Heart right ventricle (tissue), 16 donors: Measurements from ENCODE around the gene DCDC2C. TPM values are rescaled to one million over a fixed set of nuclear protein-coding genes. Genes with fewer than 3 reads are reported as not detected.

Source experiments
- ATAC-seq, 8 donors: fragments of 200-7000 bp; cut with Tn5 transposase; one replicate each; pipeline ENCODE4 v1.9.1; 2020; ENCODE audit warnings: mild to moderate bottlenecking in 8 of 8, moderate library complexity in 8 of 8, moderate number of reproducible peaks in 1 of 8
- DNase-seq, 2 donors: peaks; one replicate each; pipeline ENCODE4 v3.0.0-alpha.2; 2020
- H3K27ac ChIP-seq, 10 donors: fragments of 200-600 bp; sonication (generic) in 2 of 10; one replicate each; pipeline versions ENCODE4 v1.5.0 to v1.8.0; 2020 to 2022; ENCODE audit warnings: mild to moderate bottlenecking in 3 of 10
- H3K27me3 ChIP-seq, 7 donors: fragments of 200-600 bp; one replicate each; pipeline ENCODE4 v1.8.0; 2021 to 2022; ENCODE audit warnings: mild to moderate bottlenecking in 2 of 7
- H3K36me3 ChIP-seq, 9 donors: fragments of 200-600 bp; sonication (generic) in 1 of 9; one replicate each; pipeline versions ENCODE4 v1.5.0 to v1.8.0; 2020 to 2022; ENCODE audit warnings: mild to moderate bottlenecking in 2 of 9
- H3K4me1 ChIP-seq, 9 donors: fragments of 200-600 bp; sonication (generic) in 1 of 9; one replicate each; pipeline versions ENCODE4 v1.5.0 to v1.8.0; 2020 to 2022; ENCODE audit warnings: mild to moderate bottlenecking in 4 of 9
- H3K4me3 ChIP-seq, 10 donors: fragments of 200-600 bp; sonication (generic) in 2 of 10; one replicate each; pipeline versions ENCODE4 v1.5.0 to v1.8.0; 2020 to 2022; ENCODE audit warnings: mild to moderate bottlenecking in 7 of 10, moderate library complexity in 2 of 10
- H3K9me3 ChIP-seq, 11 donors: fragments of 200-600 bp in 10 of 11; sonication (generic) in 2 of 11; one replicate each; pipeline versions ENCODE4 v1.5.0 to v1.8.0; 2013 to 2022; ENCODE audit warnings: mild to moderate bottlenecking in 2 of 11, control low read depth in 1 of 11, moderate library complexity in 1 of 11
- CTCF ChIP-seq, 9 donors: fragments of 200-600 bp; sonication (generic) in 2 of 9; IDR thresholded peaks; one replicate each; pipeline versions ENCODE4 v1.5.0 to v1.8.0; 2021 to 2022; ENCODE audit warnings: antibody characterized with exemption in 9 of 9, mild to moderate bottlenecking in 5 of 9, moderate library complexity in 1 of 9
- WGBS, 2 donors: extraction: QIAGEN DNeasy Blood & Tissue Kit; methylation state at CpG; one replicate each; pipeline ENCODE4 v1.1.7; 2013; ENCODE audit warnings: inconsistent platforms in 1 of 2; 5-methylcytosine and 5-hydroxymethylcytosine counted together
- intact Hi-C, 10 donors: fragments of 100-400 bp; cut with DNase I; formaldehyde crosslinking; loops; one replicate each; pipeline versions ENCODE4 v1.11.1 to v1.14.2; 2022
- polyA plus RNA-seq, 2 donors: library from polyadenylated mRNA; stranded (reverse); fragments of 200-250 nt; gene quantifications; one replicate each; pipeline ENCODE4 v1.2.3, GENCODE V29; 2013
- total RNA-seq, 10 donors: library from RNA; stranded (reverse); fragmentation: NEBNext Ultra II Directional in 3 of 10; extraction: Animal tissue kit (Norgen Biotek cat#: 25700) in 3 of 10; gene quantifications; one replicate each; pipeline versions ENCODE4 v1.2.1 to v1.2.4, GENCODE V29; 2021 to 2023
- donor health status: Arrhythmogenic right ventricular cardiomyopathy.
- donor health status: ischemic (EF 13 %, LVEDD 7.1; RV severe dilation, severe dysfunction).
- donor health status: healthy with polysubstance abuse.
- donor health status: DM: no; HTN: yes; CAD: no.
- donor health status: DM: no; HTN: no; CAD: no.
- donor health status: ischemic (EF 25% LVEDD 6.9; RV normal size, moderate dysfunction).
- donor health status: ischemic (EF 25% LVEDD 5.7; RV mildly dilated, moderate dysfunction).
- donor health status: healthy.
- donor health status: DM: yes; HTN: yes; CAD: no.
- donor health status: Ischemic cardiomyopathy.
- donor health status: ischemic (EF 35%, LVEDD 5.7; RV mildly dilated, moderate dysfunction).
- donor health status: nonischemic (EF 11% LVEDD 7.7; RV severe dilation, severe dysfunction).
- donor health status: DM: yes; HTN: yes; CAD: no.
- donor health status: PGD.
- donor health status: ischemic (EF 29% LVEDD 5.4; RV normal size, mild dysfunction).
- donor health status: nonischemic (EF 23%, LVEDD 6.1; RV moderate dilation, normal function).

The DCDC2C gene
- total and polyA plus RNA-seq, 12 donors: 0.66 TPM; not detected in 11

DNA sequence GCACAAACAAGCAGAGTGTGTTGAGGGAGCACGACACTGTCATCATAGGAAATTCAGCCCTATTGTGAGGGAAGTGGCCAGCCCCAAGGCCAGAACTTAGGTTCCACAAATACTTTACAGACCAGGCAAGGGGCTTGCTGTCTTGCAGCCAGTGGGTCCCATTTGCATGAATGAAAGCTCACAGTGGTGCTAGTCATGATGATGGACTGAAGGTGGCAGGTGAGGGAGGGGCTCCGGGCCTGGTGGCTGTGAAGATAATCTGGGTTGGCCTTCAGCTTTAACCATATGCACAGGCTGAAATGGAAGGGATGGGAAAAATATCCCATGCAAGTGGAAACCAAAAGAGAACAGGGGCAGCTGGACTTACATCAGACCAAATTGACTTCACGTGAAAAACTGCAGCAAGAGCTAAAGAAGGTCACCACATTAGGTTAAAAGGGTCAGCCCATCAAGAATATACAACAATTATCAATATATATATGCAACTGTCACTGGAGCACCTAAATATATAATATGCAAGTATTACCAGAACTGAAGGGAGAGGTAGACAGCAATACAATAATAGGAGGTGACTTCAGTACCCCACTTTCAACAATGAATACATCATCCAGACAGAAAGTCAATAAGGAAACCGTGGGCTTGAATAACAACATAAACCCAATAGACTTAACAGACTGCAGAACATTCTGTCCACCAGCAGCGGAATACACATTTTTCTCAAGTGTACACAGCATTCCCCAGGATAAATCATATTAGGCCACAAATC is 39.6 kb downstream of the DCDC2C start:
- Histone ChIP-seq H3K4me1 (no peaks in the 10 kb centered on the region), H3K4me3 (no peak overlapping the region), H3K36me3 (no peaks in the 10 kb centered on the region), H3K27ac (no peak overlapping the region), H3K9me3 (no peaks in the 10 kb centered on the region), H3K27me3 (peaks cover 0 to 12% (median 5%) of the 10 kb centered on the region in 7 donors)
- WGBS, 2 donors: 91 to 92% methylated on average over 5 of the region's 5 CpGs
- no peak for DNase-seq
- intact Hi-C loops: no loop called here
- no peak for TF ChIP-seq CTCF (IDR thresholded peaks at IDR 0.05)
- ATAC-seq: no peak

GRCh38 chr2:3743951-3744555 is 40.7 kb downstream of the DCDC2C start:
- Histone ChIP-seq H3K4me1 (no peaks in the 10 kb centered on the region), H3K4me3 (no peak overlapping the region), H3K27me3 (peaks cover 0 to 8% (median 5%) of the 10 kb centered on the region in 7 donors), H3K27ac (no peak overlapping the region), H3K36me3 (no peaks in the 10 kb centered on the region), H3K9me3 (no peaks in the 10 kb centered on the region)
- intact Hi-C loops: no loop called here
- no peak for TF ChIP-seq CTCF (IDR thresholded peaks at IDR 0.05)
- 84 to 88% methylated on average over 12 of the region's 12 CpGs for WGBS, 2 donors
- DNase-seq: no peak
- ATAC-seq: no peak

DNA sequence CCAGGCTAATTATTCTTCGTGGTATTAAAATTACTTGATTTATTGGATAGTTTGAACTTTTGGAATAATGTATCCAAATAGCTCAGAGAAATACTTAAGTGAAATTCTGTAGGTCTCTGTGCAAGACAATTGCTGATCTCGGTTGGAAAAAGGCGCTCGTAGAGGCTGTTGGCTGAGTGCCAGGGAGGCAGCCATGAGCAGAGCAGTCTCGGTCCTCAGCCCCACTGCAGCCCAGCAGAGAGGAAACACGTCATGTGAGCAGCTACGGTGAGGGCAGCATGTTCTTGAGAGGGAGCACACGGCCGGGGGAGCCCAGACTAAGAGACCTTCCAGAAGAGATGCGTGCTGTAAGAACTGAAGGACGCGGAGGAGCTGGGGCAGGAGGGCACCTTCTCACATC is 42.5 kb downstream of the DCDC2C start:
- Histone ChIP-seq H3K27ac (no peak overlapping the region), H3K27me3 (peaks cover 0 to 10% (median 5%) of the 10 kb centered on the region in 7 donors), H3K36me3 (no peaks in the 10 kb centered on the region), H3K4me3 (no peak overlapping the region), H3K9me3 (no peaks in the 10 kb centered on the region), H3K4me1 (no peaks in the 10 kb centered on the region)
- TF ChIP-seq CTCF (IDR thresholded peaks at IDR 0.05): no peak
- WGBS, 2 donors: 56 to 61% methylated on average over 12 of the region's 12 CpGs
- intact Hi-C loops: no loop called here
- ATAC-seq (no peak), DNase-seq (no peak)

DNA sequence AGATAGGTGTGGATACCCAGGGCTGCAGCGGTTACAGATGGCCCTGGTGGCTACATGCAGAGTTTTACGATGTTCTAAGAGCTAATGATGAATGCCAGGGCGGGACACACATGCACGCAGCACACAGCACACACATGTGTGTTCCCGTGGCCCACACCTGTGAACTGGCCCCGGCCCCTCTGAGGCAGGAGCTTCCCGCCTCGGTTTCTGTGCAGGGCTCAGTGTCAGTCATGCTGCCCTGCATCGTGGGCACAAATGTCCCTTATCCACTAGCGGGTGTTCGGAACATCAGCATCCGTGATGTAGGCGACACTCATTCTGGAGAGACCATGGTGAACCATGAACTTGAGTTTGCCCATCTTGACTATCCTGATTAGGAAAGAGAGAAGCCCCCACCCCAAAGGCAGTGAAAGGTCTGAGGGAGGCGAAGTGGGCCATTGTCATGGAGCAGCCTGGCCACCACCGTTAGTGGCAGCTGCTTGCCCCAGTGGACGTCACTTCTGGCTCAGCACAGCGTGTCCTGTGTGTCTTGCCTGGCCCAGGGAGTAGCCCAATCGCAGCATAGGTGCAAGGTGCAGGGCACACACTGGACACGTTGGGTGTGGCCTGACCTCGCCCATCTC is 43.8 kb downstream of the DCDC2C start:
- no peaks in the 10 kb centered on the region for H3K36me3 ChIP-seq
- H3K27me3 ChIP-seq: peaks cover 0 to 20% (median 5%) of the 10 kb centered on the region in 7 donors
- no peak overlapping the region for H3K27ac ChIP-seq
- intact Hi-C loops: no loop called here
- no peak overlapping the region for H3K4me3 ChIP-seq
- no peaks in the 10 kb centered on the region for H3K9me3 ChIP-seq
- TF ChIP-seq CTCF (IDR thresholded peaks at IDR 0.05): no peak
- no peaks in the 10 kb centered on the region for H3K4me1 ChIP-seq
- DNase-seq (no peak), ATAC-seq (no peak)
- 90 to 95% methylated on average over 20 of the region's 20 CpGs for WGBS, 2 donors
